Vagina (tissue), 2 donors: Measurements from ENCODE around the gene PPFIBP2. TPM values are rescaled to one million over a fixed set of nuclear protein-coding genes. Genes with fewer than 3 reads are reported as not detected.

Source experiments
- DNase-seq, 2 donors: peaks; one replicate each; pipeline ENCODE4 v3.0.0-alpha.2; 2017; ENCODE audit errors: extremely low spot score in 2 of 2
- H3K27ac ChIP-seq: fragments of 200-600 bp; sonication (generic); one replicate; pipeline ENCODE4 v1.5.1; 2019
- H3K27me3 ChIP-seq: fragments of 200-600 bp; sonication (generic); one replicate; pipeline ENCODE4 v1.5.1; 2019
- H3K36me3 ChIP-seq, 2 donors: fragments of 200-600 bp; sonication (generic); one replicate each; pipeline ENCODE4 v1.5.1; 2017 to 2019
- H3K4me1 ChIP-seq: fragments of 200-600 bp; sonication (generic); one replicate; pipeline ENCODE4 v1.5.1; 2019
- H3K4me3 ChIP-seq, 2 donors: fragments of 200-600 bp; sonication (generic); 1 replicate in 1 of 2; 2 replicates in 1 of 2; pipeline ENCODE4 v1.5.1; 2016 to 2019
- H3K9me3 ChIP-seq: fragments of 200-600 bp; sonication (generic); one replicate; pipeline ENCODE4 v1.5.1; 2019
- CTCF ChIP-seq, 3 experiments: fragments of 450-650 bp in 2 of 3; fragments of 200-600 bp in 1 of 3; sonication (generic) in 1 of 3; IDR thresholded peaks; one replicate each; pipeline ENCODE4 v1.5.1; 2017 to 2019; ENCODE audit warnings: antibody characterized with exemption in 3 of 3, mild to moderate bottlenecking in 2 of 3, moderate library complexity in 2 of 3
- POLR2A ChIP-seq, 2 donors: fragments of 450-650 bp; IDR thresholded peaks; one replicate each; pipeline ENCODE4 v1.6.1; 2017; ENCODE audit warnings: antibody characterized with exemption in 2 of 2, mild to moderate bottlenecking in 2 of 2, moderate library complexity in 2 of 2
- POLR2AphosphoS5 ChIP-seq, 2 donors: sonication (generic); formaldehyde crosslinking; IDR thresholded peaks; one replicate each; pipeline ENCODE4 v1.9.0; 2017; ENCODE audit warnings: antibody characterized with exemption in 2 of 2, mild to moderate bottlenecking in 2 of 2, low read depth in 1 of 2; ENCODE audit not compliant: insufficient read depth in 1 of 2
- intact Hi-C: fragments of 100-400 bp; cut with DNase I; formaldehyde crosslinking; loops from one replicate; pipeline ENCODE4 v1.15.1; 2023
- total RNA-seq: library from RNA; depleted of rRNA; stranded (reverse); fragments of >200 nt; gene quantifications from one replicate; pipeline ENCODE4 v1.2.3, GENCODE V29; 2016

Gene PPFIBP2
- total RNA-seq, 1 donor from 2014 or later: 48.1 TPM

DNA sequence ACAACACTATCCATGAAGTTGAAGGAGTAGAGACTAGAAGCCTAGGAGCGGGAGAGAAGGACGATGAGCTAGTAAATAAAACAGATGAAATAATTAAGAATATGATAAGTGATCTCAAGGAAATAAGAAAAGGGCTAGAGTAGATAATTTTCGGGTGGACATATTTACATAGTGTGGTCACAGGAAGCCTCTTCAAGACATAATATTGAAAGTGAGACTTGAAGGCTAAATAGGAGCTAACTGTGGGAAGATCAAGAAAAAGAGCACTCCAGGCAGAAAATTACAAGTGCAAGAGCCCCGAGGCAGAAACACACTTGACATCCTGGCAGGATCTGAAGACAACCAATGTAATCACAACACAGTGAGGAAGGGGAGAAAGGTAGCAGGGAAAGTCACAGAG is 11.9 kb upstream of the PPFIBP2 start:
- Histone ChIP-seq H3K4me1 (peaks cover 7% of the 10 kb centered on the region), H3K36me3 (no peaks in the 10 kb centered on the region), H3K27ac (no peak overlapping the region), H3K9me3 (no peaks in the 10 kb centered on the region), H3K27me3 (no peaks in the 10 kb centered on the region), H3K4me3 (no peak overlapping the region)
- no peak for DNase-seq
- intact Hi-C loops: no loop called here
- TF ChIP-seq CTCF (IDR thresholded peaks at IDR 0.05) (no peak), POLR2AphosphoS5 (IDR thresholded peaks at IDR 0.05; ENCODE audit: insufficient read depth in 1 of 2, low read depth in 1 of 2) (no peak), POLR2A (IDR thresholded peaks at IDR 0.05) (no peak)

- Histone ChIP-seq H3K9me3 (no peaks in the 10 kb centered on the region), H3K36me3 (no peaks in the 10 kb centered on the region), H3K4me1 (peaks cover 4% of the 10 kb centered on the region), H3K4me3 (no peak overlapping the region), H3K27me3 (no peaks in the 10 kb centered on the region), H3K27ac (no peak overlapping the region)
- intact Hi-C loops: no loop called here
- TF ChIP-seq CTCF (IDR thresholded peaks at IDR 0.05): no peak
- TF ChIP-seq POLR2AphosphoS5 (IDR thresholded peaks at IDR 0.05; ENCODE audit: insufficient read depth in 1 of 2, low read depth in 1 of 2): no peak
- no peak for TF ChIP-seq POLR2A (IDR thresholded peaks at IDR 0.05)
- no peak for DNase-seq
These were observed 7.6 kb upstream of the PPFIBP2 start for GRCh38 chr11:7506243-7506642.

DNA sequence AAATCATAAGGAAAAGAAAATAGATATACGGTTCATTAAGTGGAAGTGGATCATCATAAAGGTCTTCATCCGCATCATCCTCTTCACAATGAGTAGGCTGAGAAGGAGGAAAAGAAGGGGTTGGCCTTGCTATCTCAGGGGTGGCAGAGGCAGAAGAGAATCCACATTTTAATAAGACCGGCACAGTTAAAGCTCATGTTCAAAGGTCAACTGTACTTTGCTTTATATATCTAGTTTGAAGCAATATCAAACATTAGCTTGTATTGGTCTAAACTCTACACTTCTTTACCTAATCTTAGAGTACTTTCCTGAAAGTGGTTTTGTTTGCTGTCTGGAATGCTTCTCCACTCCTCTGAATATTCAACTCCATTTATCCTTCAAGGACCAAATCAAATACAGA is 5.7 kb upstream of the PPFIBP2 start:
- no peak overlapping the region for H3K4me3 ChIP-seq
- H3K36me3 ChIP-seq: no peaks in the 10 kb centered on the region
- DNase-seq: no peak
- peaks cover 22% of the 10 kb centered on the region for H3K4me1 ChIP-seq
- H3K27me3 ChIP-seq: no peaks in the 10 kb centered on the region
- TF ChIP-seq POLR2A (IDR thresholded peaks at IDR 0.05) (no peak), CTCF (IDR thresholded peaks at IDR 0.05) (no peak), POLR2AphosphoS5 (IDR thresholded peaks at IDR 0.05; ENCODE audit: insufficient read depth in 1 of 2, low read depth in 1 of 2) (no peak)
- intact Hi-C loops: no loop called here
- no peak overlapping the region for H3K27ac ChIP-seq
- no peaks in the 10 kb centered on the region for H3K9me3 ChIP-seq

DNA sequence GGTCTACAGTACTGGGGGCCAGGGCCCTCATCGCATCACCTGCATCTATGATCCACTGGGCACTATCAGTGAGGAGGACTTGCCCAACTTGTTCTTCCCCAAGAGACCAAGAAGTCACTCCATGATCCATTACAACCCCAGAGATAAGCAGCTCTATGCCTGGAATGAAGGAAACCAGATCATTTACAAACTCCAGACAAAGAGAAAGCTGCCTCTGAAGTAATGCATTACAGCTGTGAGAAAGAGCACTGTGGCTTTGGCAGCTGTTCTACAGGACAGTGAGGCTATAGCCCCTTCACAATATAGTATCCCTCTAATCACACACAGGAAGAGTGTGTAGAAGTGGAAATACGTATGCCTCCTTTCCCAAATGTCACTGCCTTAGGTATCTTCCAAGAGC is 3.8 kb upstream of the PPFIBP2 start:
- Histone ChIP-seq H3K4me3 (no peak overlapping the region), H3K36me3 (no peaks in the 10 kb centered on the region), H3K27me3 (no peaks in the 10 kb centered on the region), H3K4me1 (peaks cover 33% of the 10 kb centered on the region), H3K27ac (no peak overlapping the region), H3K9me3 (no peaks in the 10 kb centered on the region)
- no peak for TF ChIP-seq POLR2AphosphoS5 (IDR thresholded peaks at IDR 0.05; ENCODE audit: insufficient read depth in 1 of 2, low read depth in 1 of 2)
- DNase-seq: no peak
- intact Hi-C loops: no loop called here

- Histone ChIP-seq H3K9me3 (no peaks in the 10 kb centered on the region), H3K36me3 (no peaks in the 10 kb centered on the region), H3K27ac (peak overlapping the region; percentile 93), H3K27me3 (no peaks in the 10 kb centered on the region), H3K4me3 (no peak overlapping the region), H3K4me1 (peaks cover 41% of the 10 kb centered on the region)
- no peak for DNase-seq
- intact Hi-C loops: no loop called here
- TF ChIP-seq POLR2AphosphoS5 (IDR thresholded peaks at IDR 0.05; ENCODE audit: insufficient read depth in 1 of 2, low read depth in 1 of 2): peak in 1 of 2 donors; percentile 84
- TF ChIP-seq CTCF (IDR thresholded peaks at IDR 0.05): no peak
These were observed 2.4 kb upstream of the PPFIBP2 start for GRCh38 chr11:7511401-7511800.
